ENCODE data around the gene ITFG1.

The ITFG1 gene

GRCh38 chr16:47109361-47109760 lies 351.5 kb downstream of the ITFG1 start:
- no peak for DNase-seq (ENCODE audit: low spot score)

Small RNAs within 50 kb of the gene (small RNA-seq; reads per million reads assigned to genes)
- gene RF00019, result 0 reads per million in 2 experiments
- gene RNA5SP425, result 0 to 0.09 reads per million in 2 experiments
